Measurements from ENCODE around the gene MYO19. TPM values are rescaled to one million over a fixed set of nuclear protein-coding genes. Genes with fewer than 3 reads are reported as not detected.

MYO19 gene
- total and polyA plus RNA-seq, 9 donors: 13.4 to 46.7 (median 26.1) TPM

GRCh38 chr17:36468903-36469635 lies 65.6 kb downstream of the MYO19 start:
- no peaks in the 10 kb centered on the region for H3K27me3 ChIP-seq
- no peaks in the 10 kb centered on the region for H3K4me1 ChIP-seq (ENCODE audit: insufficient read depth)
- H3K9me3 ChIP-seq: no peaks in the 10 kb centered on the region
- intact Hi-C loops (cut with DNase I): no loop called here
- TF ChIP-seq, protein P1, sequence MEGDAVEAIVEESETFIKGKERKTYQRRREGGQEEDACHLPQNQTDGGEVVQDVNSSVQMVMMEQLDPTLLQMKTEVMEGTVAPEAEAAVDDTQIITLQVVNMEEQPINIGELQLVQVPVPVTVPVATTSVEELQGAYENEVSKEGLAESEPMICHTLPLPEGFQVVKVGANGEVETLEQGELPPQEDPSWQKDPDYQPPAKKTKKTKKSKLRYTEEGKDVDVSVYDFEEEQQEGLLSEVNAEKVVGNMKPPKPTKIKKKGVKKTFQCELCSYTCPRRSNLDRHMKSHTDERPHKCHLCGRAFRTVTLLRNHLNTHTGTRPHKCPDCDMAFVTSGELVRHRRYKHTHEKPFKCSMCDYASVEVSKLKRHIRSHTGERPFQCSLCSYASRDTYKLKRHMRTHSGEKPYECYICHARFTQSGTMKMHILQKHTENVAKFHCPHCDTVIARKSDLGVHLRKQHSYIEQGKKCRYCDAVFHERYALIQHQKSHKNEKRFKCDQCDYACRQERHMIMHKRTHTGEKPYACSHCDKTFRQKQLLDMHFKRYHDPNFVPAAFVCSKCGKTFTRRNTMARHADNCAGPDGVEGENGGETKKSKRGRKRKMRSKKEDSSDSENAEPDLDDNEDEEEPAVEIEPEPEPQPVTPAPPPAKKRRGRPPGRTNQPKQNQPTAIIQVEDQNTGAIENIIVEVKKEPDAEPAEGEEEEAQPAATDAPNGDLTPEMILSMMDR (IDR thresholded peaks at IDR 0.05): no peak
- TF ChIP-seq EP300 (IDR thresholded peaks at IDR 0.05): no peak
- TF ChIP-seq POLR2A (IDR thresholded peaks at IDR 0.05): no peak
- WGBS, 3 donors: 65 to 73% (median 66%) methylated on average over 18 of the region's 18 CpGs
- no peak overlapping the region for H3K4me3 ChIP-seq
- H3K36me3 ChIP-seq: no peaks in the 10 kb centered on the region
- H3K27ac ChIP-seq: no peak overlapping the region
- no peak for DNase-seq

DNA sequence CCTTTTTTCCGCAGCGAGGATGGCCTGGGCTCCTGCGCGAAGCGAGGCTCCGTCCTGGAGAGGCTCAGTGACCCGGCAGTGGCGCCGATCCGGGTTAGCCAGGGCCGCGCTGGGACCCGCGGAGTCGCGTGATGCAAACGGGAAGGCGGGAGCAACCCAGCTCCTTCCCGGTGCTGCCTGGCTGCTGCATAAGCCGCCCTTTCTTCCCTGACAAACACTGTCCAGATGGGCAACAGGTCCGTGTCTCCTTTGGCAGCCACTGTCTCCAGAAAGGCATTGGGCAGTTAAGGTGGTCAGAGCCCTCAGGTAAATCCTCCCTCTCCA lies 69.9 kb downstream of the MYO19 start:
- 8 to 17% (median 12%) methylated on average over 21 of the region's 21 CpGs for WGBS, 3 donors
- intact Hi-C loops (cut with DNase I): no loop called here
- H3K4me3 ChIP-seq: no peak overlapping the region
- no peaks in the 10 kb centered on the region for H3K27me3 ChIP-seq
- DNase-seq: no peak
- H3K36me3 ChIP-seq: no peaks in the 10 kb centered on the region
- H3K9me3 ChIP-seq: no peaks in the 10 kb centered on the region
- H3K4me1 ChIP-seq (ENCODE audit: insufficient read depth): no peaks in the 10 kb centered on the region
- TF ChIP-seq, protein P1 (IDR thresholded peaks at IDR 0.05): no peak
- no peak for TF ChIP-seq POLR2A (IDR thresholded peaks at IDR 0.05)
- TF ChIP-seq EP300 (IDR thresholded peaks at IDR 0.05): no peak
- H3K27ac ChIP-seq: no peak overlapping the region

- 9 to 20% (median 14%) methylated on average over 26 to 54 of the region's 54 CpGs for WGBS, 3 donors
- peak in 2 of 5 donors; percentile 30 to 49 for DNase-seq
- Histone ChIP-seq H3K36me3 (no peaks in the 10 kb centered on the region), H3K27ac (no peak overlapping the region), H3K27me3 (no peaks in the 10 kb centered on the region), H3K4me3 (no peak overlapping the region), H3K9me3 (no peaks in the 10 kb centered on the region), H3K4me1 (ENCODE audit: insufficient read depth) (no peaks in the 10 kb centered on the region)
- no peak for TF ChIP-seq EP300 (IDR thresholded peaks at IDR 0.05)
- TF ChIP-seq, protein P1 (IDR thresholded peaks at IDR 0.05): no peak
- TF ChIP-seq POLR2A (IDR thresholded peaks at IDR 0.05): no peak
- intact Hi-C loops (cut with DNase I): no loop called here
Observed at GRCh38 chr17:36463916-36464764, 70.5 kb downstream of the MYO19 start.

- Histone ChIP-seq H3K27me3 (no peaks in the 10 kb centered on the region), H3K4me3 (no peak overlapping the region), H3K27ac (no peak overlapping the region), H3K4me1 (ENCODE audit: insufficient read depth) (no peaks in the 10 kb centered on the region), H3K36me3 (no peaks in the 10 kb centered on the region), H3K9me3 (no peaks in the 10 kb centered on the region)
- TF ChIP-seq, protein P1 (IDR thresholded peaks at IDR 0.05): no peak
- no peak for TF ChIP-seq POLR2A (IDR thresholded peaks at IDR 0.05)
- TF ChIP-seq EP300 (IDR thresholded peaks at IDR 0.05): no peak
- no peak for DNase-seq
- 42 to 58% (median 48%) methylated on average over 10 of the region's 10 CpGs for WGBS, 3 donors
- intact Hi-C loops (cut with DNase I): no loop called here
Observed at GRCh38 chr17:36461330-36462110, 73.1 kb downstream of the MYO19 start.

Data from ovary (tissue), 9 donors.